Measurements from ENCODE around the gene HNRNPUL2. TPM values are rescaled to one million over a fixed set of nuclear protein-coding genes. Genes with fewer than 3 reads are reported as not detected.
A peak's percentile ranks its signal among the peaks of the same experiment; 100 is the strongest.

The HNRNPUL2 gene
- total and polyA plus RNA-seq, 2 donors (not counting 3 experiments of a cell fraction or from before 2014, with no cell fraction given), result 18.3 to 56.2 TPM

- Histone ChIP-seq H3K9me3 (replicated peaks; ENCODE audit: control insufficient read depth, insufficient read depth, low read length) (no peaks in the 10 kb centered on the region), H3K79me2 (ENCODE audit: control insufficient read depth, insufficient read depth, low read length) (no peaks in the 10 kb centered on the region), H3K4me3 (replicated peaks in 1 of 3; ENCODE audit: insufficient read depth in 1 of 3, low read depth in 1 of 3, low read length in 3 of 3) (peak within 1 kb of the TSS in 2 of 3 experiments; percentile 41 to 60), H3K4me2 (ENCODE audit: insufficient read depth, low read length) (peak within 1 kb of the TSS; percentile 82), H3K9me1 (replicated peaks; ENCODE audit: control insufficient read depth, extremely low read depth, insufficient read depth, low read length) (no peaks in the 10 kb centered on the region), H3K36me3 (ENCODE audit: control insufficient read depth in 2 of 2, extremely low read depth in 1 of 2, insufficient read depth in 2 of 2, low read length in 2 of 2) (peaks cover 2 to 10% of the 10 kb centered on the region in 2 experiments), H3K4me1 (ENCODE audit: control insufficient read depth, extremely low read depth, insufficient read depth, low read length) (peaks cover 25% of the 10 kb centered on the region), H3K27me3 (ENCODE audit: control insufficient read depth in 2 of 2, insufficient read depth in 2 of 2, low read length in 2 of 2) (no peaks in the 10 kb centered on the region), H3K27ac (ENCODE audit: insufficient read depth, low read depth, low read length) (no peak within 1 kb of the TSS), H4K20me1 (replicated peaks; ENCODE audit: control insufficient read depth, extremely low read depth, insufficient read depth, low read length) (no peaks in the 10 kb centered on the region), H2AFZ (ENCODE audit: low read depth, low read length) (peak within 1 kb of the TSS; percentile 89), H3K9ac (replicated peaks; ENCODE audit: extremely low read depth, insufficient read depth, low read length) (no peak within 1 kb of the TSS)
- dilution Hi-C loops (cut with MboI; ENCODE audit: extremely low pct_ligation_motif_present, low sequenced_read_pairs) (no loop called here), intact Hi-C loops (cut with micrococcal nuclease) (loop anchor here (2.0 to 5.0 kb wide), 3 partner anchors 40 to 107 kb away; partner anchors contain the start of genes C11orf98, CSKMT, INTS5 and MTA2)
- no peak for FAIRE-seq
- no peak for TF ChIP-seq JUN (IDR thresholded peaks at IDR 0.05; ENCODE audit: borderline replicate concordance, insufficient read depth, insufficient read length, low read depth)
- TF ChIP-seq POLR2A (IDR thresholded peaks at IDR 0.05; ENCODE audit: low read depth, low read length), result no peak
- TF ChIP-seq FOS (IDR thresholded peaks at IDR 0.05; ENCODE audit: borderline replicate concordance, insufficient read depth, low read length), result no peak
- TF ChIP-seq POLR2AphosphoS5 (IDR thresholded peaks at IDR 0.05; ENCODE audit: insufficient read depth, low read depth, low read length), result no peak
- no peak for TF ChIP-seq CTCF (IDR thresholded peaks at IDR 0.05; ENCODE audit: extremely low read depth in 1 of 2, insufficient read depth in 1 of 2, low read depth in 1 of 2, low read length in 2 of 2)
- TF ChIP-seq MYC (IDR thresholded peaks at IDR 0.05; ENCODE audit: low read depth, low read length), result no peak
- TF ChIP-seq MAX (IDR thresholded peaks at IDR 0.05; ENCODE audit: insufficient read depth, insufficient read length), result no peak
- no peak for TF ChIP-seq GATA2 (IDR thresholded peaks at IDR 0.05; ENCODE audit: insufficient read depth, insufficient read length, low read depth, low read length)
- no peak for TF ChIP-seq EZH2 (IDR thresholded peaks at IDR 0.05; ENCODE audit: borderline replicate concordance, low read depth, low read length, severe bottlenecking)
- no peak for DNase-seq (ENCODE audit: low read depth, low spot score)
- CTCF ChIA-PET, result interaction anchor here (1.6 kb wide), 1 partner anchor 42 kb away, joined by 3 read pairs; the partner anchor contains the start of genes C11orf98 and CSKMT
- no TSS peak for BruUV-seq (replicated peaks)
- POLR2A ChIA-PET, result interaction anchor here (0.6 kb wide), 1 partner anchor 76 kb away, joined by 7 read pairs; no protein-coding TSS in a partner anchor
These were observed 19.9 kb downstream of the HNRNPUL2 start, which contains the start of the genes BSCL2 and GNG3 for GRCh38 chr11:62707277-62707861. TSS of gene BSCL2 (minus strand) at chr11:62707424. CDS start at chr11:62707195, 229 bp downstream. TSS of gene GNG3 (plus strand) at chr11:62707676. CDS start at chr11:62708296, 620 bp downstream.
